A549 (cell line): ENCODE results near the gene RAI14. TPM values are rescaled to one million over a fixed set of nuclear protein-coding genes. Genes with fewer than 3 reads are reported as not detected.

Source experiments
- ATAC-seq, 2 experiments: fragments of 200-7000 bp in 1 of 2; fragments of >200 bp in 1 of 2; cut with Nextera tagmentation in 1 of 2; cut with Tn5 transposase in 1 of 2; 3 replicates each; pipeline versions ENCODE4 v1.8.0 to v1.9.1; 2018 to 2020; ENCODE audit warnings: mild to moderate bottlenecking in 1 of 2, moderate library complexity in 1 of 2
- CTCF ChIA-PET: fragments of 300-600 bp; sonication (Branson Sonifier 250); formaldehyde crosslinking; extraction: SDS; loops from one replicate; lab custom pipeline; 2021; ENCODE audit warnings: antibody characterized with exemption, inconsistent platforms; lab: Yijun Ruan, JAX
- POLR2A ChIA-PET: fragments of 350-600 bp; formaldehyde crosslinking; extraction: SDS; loops from one replicate; lab custom pipeline; 2021; ENCODE audit warnings: antibody characterized with exemption, inconsistent platforms; lab: Yijun Ruan, JAX
- DNase-seq, 2 experiments: peaks; one replicate each; pipeline versions ENCODE4 v3.0.0 to v3.0.0-alpha.2; 2011 to 2016; ENCODE audit warnings: low read depth in 1 of 2, low spot score in 1 of 2
- FAIRE-seq: peaks from 2 replicates; lab custom pipeline; 2011; peaks lifted over from hg19 to GRCh38; lab: Jason Lieb, UNC
- H3K27ac ChIP-seq, 2 experiments: fragments of >200 bp; sonication (Bioruptor Twin); formaldehyde crosslinking; 3 replicates each; pipeline ENCODE4 v1.5.1; 2016 to 2017
- H3K4me1 ChIP-seq: fragments of >200 bp; sonication (Bioruptor Twin); formaldehyde crosslinking; 3 replicates; pipeline ENCODE4 v1.6.1; 2016
- H3K4me2 ChIP-seq: fragments of >200 bp; sonication (Bioruptor Twin); formaldehyde crosslinking; 3 replicates; pipeline ENCODE4 v1.6.1; 2016
- H3K4me3 ChIP-seq: fragments of >200 bp; sonication (Bioruptor Twin); formaldehyde crosslinking; 3 replicates; pipeline ENCODE4 v1.5.1; 2016
- H3K9me3 ChIP-seq: fragments of >200 bp; sonication (Bioruptor Twin); formaldehyde crosslinking; 3 replicates; pipeline ENCODE4 v1.6.1; 2016
- CTCF ChIP-seq: fragments of >200 bp; sonication (Bioruptor Twin); formaldehyde crosslinking; IDR thresholded peaks from 3 replicates; pipeline ENCODE4 v1.5.1; 2016
- EP300 ChIP-seq, 2 experiments: fragments of >200 bp; sonication (Bioruptor Twin); formaldehyde crosslinking; IDR thresholded peaks; 2 replicates in 1 of 2; 3 replicates in 1 of 2; pipeline ENCODE4 v1.6.1; 2016 to 2017
- GATA3 ChIP-seq: IDR thresholded peaks from 2 replicates; pipeline ENCODE4 v1.6.1; 2012; ENCODE audit warnings: borderline replicate concordance
- HDAC2 ChIP-seq: fragments of 200-600 bp; sonication (generic); IDR thresholded peaks from 2 replicates; pipeline ENCODE4 v1.6.1; 2016
- HOXB5 ChIP-seq: fragments of 250-450 bp; sonication (Bioruptor Pico); IDR thresholded peaks from 2 replicates; pipeline ENCODE4 v1.5.0; 2020; ENCODE audit warnings: mild to moderate bottlenecking, moderate library complexity
- JUNB ChIP-seq: fragments of >200 bp; sonication (Bioruptor Twin); formaldehyde crosslinking; IDR thresholded peaks from 2 replicates; pipeline ENCODE4 v1.6.1; 2016
- KDM5A ChIP-seq: fragments of 200-600 bp; sonication (generic); IDR thresholded peaks from 2 replicates; pipeline ENCODE4 v1.6.1; 2016; ENCODE audit warnings: antibody characterized with exemption, mild to moderate bottlenecking
- MAFK ChIP-seq: fragments of 450-650 bp; IDR thresholded peaks from 2 replicates; pipeline ENCODE4 v1.6.1; 2014; ENCODE audit not compliant: partially characterized antibody
- MAX ChIP-seq: IDR thresholded peaks from 2 replicates; pipeline ENCODE4 v1.6.1; 2012
- RCOR1 ChIP-seq: fragments of 150-350 bp; IDR thresholded peaks from 2 replicates; pipeline ENCODE4 v1.6.1; 2014; ENCODE audit warnings: antibody characterized with exemption, low read length, low read depth
- SMC3 ChIP-seq: fragments of >200 bp; sonication (Bioruptor Twin); formaldehyde crosslinking; IDR thresholded peaks from 3 replicates; pipeline ENCODE4 v1.6.1; 2018; ENCODE audit warnings: inconsistent platforms
- TP53 ChIP-seq: fragments of 250-450 bp; sonication (Bioruptor Pico); IDR thresholded peaks from 2 replicates; pipeline ENCODE4 v1.5.0; 2021; ENCODE audit warnings: mild to moderate bottlenecking, moderate library complexity
- ZSCAN20 ChIP-seq: fragments of 250-450 bp; sonication (Bioruptor Pico); IDR thresholded peaks from 2 replicates; pipeline ENCODE4 v1.8.0; 2022; ENCODE audit warnings: mild to moderate bottlenecking, moderate library complexity
- WGBS: methylation state at CpG from one replicate; pipeline ENCODE4 v1.1.6; 2017; ENCODE audit errors: missing lambda C conversion rate; 5-methylcytosine and 5-hydroxymethylcytosine counted together
- polyA plus RNA-seq, 4 experiments: library from polyadenylated mRNA; depleted of rRNA in 3 of 4; stranded (reverse); fragments of >200 nt; fragmentation: RNase III in 1 of 4; extraction: RNeasy Plus Mini Kit Qiagen cat#74134 plus additional on column Dnase treatment in 1 of 4; gene quantifications; 2 replicates in 3 of 4; 3 replicates in 1 of 4; pipeline ENCODE4 v1.2.3, GENCODE V29; 2011 to 2017

The RAI14 gene
- polyA plus RNA-seq, 2 of the 4 experiments (the other 2 are of a cell fraction) = 71.9 to 97.7 TPM

GRCh38 chr5:34740389-34740806, 84.3 kb downstream of the RAI14 start:
- peaks cover 65% of the 10 kb centered on the region for H3K4me1 ChIP-seq
- CTCF ChIA-PET = interaction anchor here (0.9 kb wide), 1 partner anchor 155 kb away, joined by 3 read pairs; no protein-coding TSS in a partner anchor
- TF ChIP-seq MAFK (peak; percentile 65), KDM5A (no peak)
- H3K9me3 ChIP-seq = no peaks in the 10 kb centered on the region
- no peak for DNase-seq
- no peak overlapping the region for H3K4me3 ChIP-seq
- WGBS = 88% methylated on average over 3 of the region's 3 CpGs
- no peak overlapping the region for H3K4me2 ChIP-seq
- ATAC-seq = no peak
- no peak for FAIRE-seq
- POLR2A ChIA-PET = no interaction called here
- 0 out of 6 replicates have a peak overlapping the region, but pooled peaks of 1 of the 2 experiments have one; percentile 31 for H3K27ac ChIP-seq

GRCh38 chr5:34742061-34742460, 85.9 kb downstream of the RAI14 start:
- Histone ChIP-seq H3K27ac (peak overlapping the region; percentile 48 to 76; a peak in 5 of 6 replicates), H3K9me3 (no peaks in the 10 kb centered on the region), H3K4me2 (peak overlapping the region; percentile 56)
- ATAC-seq = peak; percentile 56 to 67
- TF ChIP-seq GATA3 = 0 out of 2 replicates have a peak, but pooled peaks have one; percentile 28
- TF ChIP-seq TP53 (CRISPR knock-in tag) = no peak
- TF ChIP-seq, all 56 proteins: peak for 1
- DNase-seq (peak in 1 of 2 experiments; percentile 36), FAIRE-seq (no peak)
- no peak overlapping the region for H3K4me3 ChIP-seq
- peaks cover 48% of the 10 kb centered on the region for H3K4me1 ChIP-seq
- 48% methylated on average over 11 of the region's 11 CpGs for WGBS
- ChIA-PET POLR2A (no interaction called here), CTCF (no interaction called here)

- CTCF ChIA-PET = interaction anchor here (1.0 to 1.2 kb wide), 4 partner anchors 55 to 259 kb away, joined by 3 to 4 read pairs (median 3); no protein-coding TSS in a partner anchor
- Histone ChIP-seq H3K9me3 (no peaks in the 10 kb centered on the region), H3K4me3 (no peak overlapping the region), H3K4me2 (peak overlapping the region; percentile 56), H3K4me1 (peaks cover 46% of the 10 kb centered on the region), H3K27ac (peak overlapping the region; percentile 57 to 76; a peak in 4 of 6 replicates)
- ATAC-seq = peak in 1 of 2 experiments; percentile 64; a peak in 3 of 6 replicates
- WGBS = 35% methylated on average over 3 of the region's 3 CpGs
- FAIRE-seq = no peak
- TF ChIP-seq GATA3 (peak; percentile 42; the same call in 1 of the 2 replicates), EP300 (IDR thresholded peaks at IDR 0.05) (peak in 1 of 2 experiments; percentile 19; a peak in 1 of 5 replicates), MAX (no peak)
- POLR2A ChIA-PET = no interaction called here
- peak in 1 of 2 experiments; percentile 67 for DNase-seq
Measured at GRCh38 chr5:34743878-34744277, 87.8 kb downstream of the RAI14 start.

GRCh38 chr5:34748431-34748830, 92.3 kb downstream of the RAI14 start:
- no peak for DNase-seq
- POLR2A ChIA-PET = no interaction called here
- Histone ChIP-seq H3K4me1 (peaks cover 36% of the 10 kb centered on the region), H3K4me3 (no peak overlapping the region), H3K27ac (no peak overlapping the region), H3K9me3 (no peaks in the 10 kb centered on the region), H3K4me2 (no peak overlapping the region)
- ATAC-seq = no peak
- FAIRE-seq = no peak
- no peak for TF ChIP-seq MAX
- no peak for TF ChIP-seq RCOR1
- TF ChIP-seq MAFK = peak; percentile 56
- 96% methylated on average over 3 of the region's 3 CpGs for WGBS
- CTCF ChIA-PET = no interaction called here

GRCh38 chr5:34749431-34749873, 93.3 kb downstream of the RAI14 start:
- WGBS = 74% methylated on average over 6 of the region's 6 CpGs
- 0 out of 3 replicates have a peak overlapping the region, but pooled peaks have one; percentile 2 for H3K4me2 ChIP-seq
- H3K4me1 ChIP-seq = peaks cover 26% of the 10 kb centered on the region
- H3K27ac ChIP-seq = peak overlapping the region in 1 of 2 experiments; percentile 19; a peak in 1 of 6 replicates
- no peak; a peak in 1 of 6 replicates for ATAC-seq
- no peak for TF ChIP-seq RCOR1
- TF ChIP-seq ZSCAN20 (CRISPR knock-in tag) = no peak
- TF ChIP-seq SMC3 = no peak
- no peak for TF ChIP-seq HDAC2
- no peak for TF ChIP-seq HOXB5 (CRISPR knock-in tag)
- TF ChIP-seq JUNB = no peak
- TF ChIP-seq KDM5A = no peak
- TF ChIP-seq CTCF = no peak
- ChIA-PET CTCF (interaction anchor here (1.0 to 1.4 kb wide), 2 partner anchors 41 to 226 kb away, joined by 3 read pairs; no protein-coding TSS in a partner anchor), POLR2A (no interaction called here)
- DNase-seq = no peak
- no peaks in the 10 kb centered on the region for H3K9me3 ChIP-seq
- no peak overlapping the region for H3K4me3 ChIP-seq
- no peak for FAIRE-seq
